Measurements from ENCODE around the gene TXNRD2. TPM values are rescaled to one million over a fixed set of nuclear protein-coding genes. Genes with fewer than 3 reads are reported as not detected.

The TXNRD2 gene
- total and polyA plus RNA-seq, 2 donors (not counting 1 experiment from before 2014, with no cell fraction given), result 24.8 to 36.2 TPM

- ATAC-seq (ENCODE audit: low read depth), result no peak
- no peak for TF ChIP-seq EZH2 (IDR thresholded peaks at IDR 0.05; ENCODE audit: borderline replicate concordance, insufficient read depth, low read depth, low read length, poor library complexity, severe bottlenecking)
- TF ChIP-seq, protein P1, sequence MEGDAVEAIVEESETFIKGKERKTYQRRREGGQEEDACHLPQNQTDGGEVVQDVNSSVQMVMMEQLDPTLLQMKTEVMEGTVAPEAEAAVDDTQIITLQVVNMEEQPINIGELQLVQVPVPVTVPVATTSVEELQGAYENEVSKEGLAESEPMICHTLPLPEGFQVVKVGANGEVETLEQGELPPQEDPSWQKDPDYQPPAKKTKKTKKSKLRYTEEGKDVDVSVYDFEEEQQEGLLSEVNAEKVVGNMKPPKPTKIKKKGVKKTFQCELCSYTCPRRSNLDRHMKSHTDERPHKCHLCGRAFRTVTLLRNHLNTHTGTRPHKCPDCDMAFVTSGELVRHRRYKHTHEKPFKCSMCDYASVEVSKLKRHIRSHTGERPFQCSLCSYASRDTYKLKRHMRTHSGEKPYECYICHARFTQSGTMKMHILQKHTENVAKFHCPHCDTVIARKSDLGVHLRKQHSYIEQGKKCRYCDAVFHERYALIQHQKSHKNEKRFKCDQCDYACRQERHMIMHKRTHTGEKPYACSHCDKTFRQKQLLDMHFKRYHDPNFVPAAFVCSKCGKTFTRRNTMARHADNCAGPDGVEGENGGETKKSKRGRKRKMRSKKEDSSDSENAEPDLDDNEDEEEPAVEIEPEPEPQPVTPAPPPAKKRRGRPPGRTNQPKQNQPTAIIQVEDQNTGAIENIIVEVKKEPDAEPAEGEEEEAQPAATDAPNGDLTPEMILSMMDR (IDR thresholded peaks at IDR 0.05), result no peak
- Histone ChIP-seq H2AFZ (ENCODE audit: insufficient read depth, low read depth, low read length, poor library complexity, severe bottlenecking) (no peak overlapping the region), H4K20me1 (ENCODE audit: control insufficient read depth, insufficient read depth, low read length, poor library complexity, severe bottlenecking) (peaks cover 10% of the 10 kb centered on the region), H3K27ac (ENCODE audit: low read length in 2 of 2) (no peak overlapping the region), H3K4me2 (replicated peaks; ENCODE audit: low read depth, low read length, poor library complexity, severe bottlenecking) (no peak overlapping the region), H3K9ac (ENCODE audit: low read length) (no peak overlapping the region), H3K27me3 (replicated peaks in 1 of 4; ENCODE audit: control extremely low read depth in 1 of 4, control insufficient read depth in 3 of 4, insufficient read depth in 4 of 4, low read length in 3 of 4) (no peaks in the 10 kb centered on the region), H3K79me2 (ENCODE audit: control insufficient read depth, insufficient read depth, low read length) (peaks cover 20% of the 10 kb centered on the region), H3K4me1 (ENCODE audit: control insufficient read depth in 2 of 2, insufficient read depth in 2 of 2, low read length in 2 of 2) (peaks cover 10 to 11% of the 10 kb centered on the region in 2 donors), H3K4me3 (ENCODE audit: control extremely low read depth in 1 of 5, extremely low read depth in 1 of 5, insufficient read depth in 1 of 5, low read depth in 2 of 5, low read length in 4 of 5) (no peak overlapping the region), H3K36me3 (replicated peaks in 1 of 2; ENCODE audit: control extremely low read depth in 1 of 2, control insufficient read depth in 1 of 2, extremely low read depth in 1 of 2, insufficient read depth in 2 of 2, low read length in 1 of 2) (no peaks in the 10 kb centered on the region), H3K9me3 (ENCODE audit: control extremely low read depth in 1 of 3, control insufficient read depth in 2 of 3, insufficient read depth in 1 of 3, low read length in 2 of 3) (no peaks in the 10 kb centered on the region)
- Mint-ChIP-seq H3K27ac (no peak overlapping the region), H3K4me1 (peaks cover 16% of the 10 kb centered on the region), H3K27me3 (no peaks in the 10 kb centered on the region), H3K9me3 (ENCODE audit: insufficient read depth) (no peaks in the 10 kb centered on the region), H3K4me3 (no peak overlapping the region)
- DNase-seq, result no peak
- ChIA-PET POLR2A (no interaction called here), CTCF (no interaction called here)
- WGBS (ENCODE audit: insufficient coverage), result 92% methylated on average over 2 of the region's 4 CpGs
- intact Hi-C loops (cut with micrococcal nuclease), result no loop called here
Measured at GRCh38 chr22:19840059-19840458, 101.6 kb downstream of the TXNRD2 start.

GRCh38 chr22:19837915-19838314 is 103.7 kb downstream of the TXNRD2 start:
- H3K4me1 Mint-ChIP-seq, result peaks cover 5% of the 10 kb centered on the region
- no peaks in the 10 kb centered on the region for H3K27me3 ChIP-seq (replicated peaks in 1 of 4; ENCODE audit: control extremely low read depth in 1 of 4, control insufficient read depth in 3 of 4, insufficient read depth in 4 of 4, low read length in 3 of 4)
- H3K9me3 ChIP-seq (ENCODE audit: control extremely low read depth in 1 of 3, control insufficient read depth in 2 of 3, insufficient read depth in 1 of 3, low read length in 2 of 3), result no peaks in the 10 kb centered on the region
- H3K79me2 ChIP-seq (ENCODE audit: control insufficient read depth, insufficient read depth, low read length), result peaks cover 8% of the 10 kb centered on the region
- H3K4me3 Mint-ChIP-seq, result no peak overlapping the region
- WGBS (ENCODE audit: insufficient coverage), result 100% methylated on average over 2 of the region's 6 CpGs
- H3K9me3 Mint-ChIP-seq (ENCODE audit: insufficient read depth), result no peaks in the 10 kb centered on the region
- no peak overlapping the region for H3K4me2 ChIP-seq (replicated peaks; ENCODE audit: low read depth, low read length, poor library complexity, severe bottlenecking)
- no peak overlapping the region for H3K9ac ChIP-seq (ENCODE audit: low read length)
- H3K27ac Mint-ChIP-seq, result no peak overlapping the region
- POLR2A ChIA-PET, result no interaction called here
- H3K27me3 Mint-ChIP-seq, result no peaks in the 10 kb centered on the region
- no peak overlapping the region for H2AFZ ChIP-seq (ENCODE audit: insufficient read depth, low read depth, low read length, poor library complexity, severe bottlenecking)
- CTCF ChIA-PET, result no interaction called here
- intact Hi-C loops (cut with micrococcal nuclease), result loop anchor here (10.0 kb wide), 1 partner anchor 57 kb away; no protein-coding TSS in a partner anchor
- H3K4me3 ChIP-seq (ENCODE audit: control extremely low read depth in 1 of 5, extremely low read depth in 1 of 5, insufficient read depth in 1 of 5, low read depth in 2 of 5, low read length in 4 of 5), result no peak overlapping the region
- no peak for TF ChIP-seq EZH2 (IDR thresholded peaks at IDR 0.05; ENCODE audit: borderline replicate concordance, insufficient read depth, low read depth, low read length, poor library complexity, severe bottlenecking)
- TF ChIP-seq, protein P1 (IDR thresholded peaks at IDR 0.05), result no peak
- H4K20me1 ChIP-seq (ENCODE audit: control insufficient read depth, insufficient read depth, low read length, poor library complexity, severe bottlenecking), result peaks cover under 1% of the 10 kb centered on the region
- H3K4me1 ChIP-seq (ENCODE audit: control insufficient read depth in 2 of 2, insufficient read depth in 2 of 2, low read length in 2 of 2), result peaks cover 0 to under 1% of the 10 kb centered on the region in 2 donors
- DNase-seq (no peak), ATAC-seq (ENCODE audit: low read depth) (no peak)
- no peak overlapping the region for H3K27ac ChIP-seq (ENCODE audit: low read length in 2 of 2)
- no peaks in the 10 kb centered on the region for H3K36me3 ChIP-seq (replicated peaks in 1 of 2; ENCODE audit: control extremely low read depth in 1 of 2, control insufficient read depth in 1 of 2, extremely low read depth in 1 of 2, insufficient read depth in 2 of 2, low read length in 1 of 2)
